ACHN (cell line): ENCODE results near the gene EFCAB12.
"Not testable (repeated sequence)": the region's sequence is repeated elsewhere in the genome, so short reads cannot be mapped to it uniquely, and the experiment has no call there.

Source experiments
- DNase-seq: peaks from one replicate; pipeline ENCODE4 v3.0.0-alpha.2; 2015
- in situ Hi-C: cut with HindIII; loops from 2 replicates; pipeline ENCODE4 v1.10.0; 2017; ENCODE audit warnings: low sequenced_read_pairs, low pct_ligation_motif_present, low pct_unique_long_range_greater_than_20kb

Gene EFCAB12

DNA sequence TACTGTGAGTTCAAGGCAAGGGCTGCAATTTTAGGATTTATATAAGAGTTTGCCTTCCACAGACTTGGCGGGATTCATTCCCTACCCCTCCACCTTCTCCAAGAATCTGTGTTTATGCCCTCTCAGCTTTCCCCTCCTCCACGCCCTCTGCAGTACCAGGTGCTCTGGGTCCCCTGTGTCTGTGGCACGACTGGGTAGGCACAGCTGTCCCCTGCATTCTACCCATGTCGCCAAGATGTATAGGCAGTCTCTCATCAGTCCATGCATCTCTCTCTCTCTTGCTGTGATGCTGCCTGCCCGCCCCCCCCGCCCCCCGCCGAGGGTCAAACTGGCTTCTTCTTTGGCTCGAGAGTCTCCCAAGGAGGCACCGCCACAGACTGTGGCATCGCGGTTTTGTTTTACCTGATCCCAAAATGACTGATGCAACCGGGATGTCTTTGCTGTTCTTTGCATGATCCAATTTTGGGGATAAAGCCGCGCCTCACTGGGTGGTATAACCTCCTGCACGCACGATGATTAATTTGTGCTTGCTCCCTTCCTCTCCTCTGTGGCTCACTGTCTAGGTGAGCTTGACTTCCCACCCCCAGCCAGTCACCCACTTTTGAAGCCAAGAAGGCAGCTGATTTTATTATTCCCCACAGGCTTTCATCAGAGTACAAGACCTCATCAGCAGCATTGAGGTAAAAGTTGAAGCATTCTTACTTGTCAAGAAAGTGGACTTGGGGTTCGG is 43.7 kb downstream of the EFCAB12 start:
- no peak for DNase-seq
- in situ Hi-C loops, result no loop called here

DNA sequence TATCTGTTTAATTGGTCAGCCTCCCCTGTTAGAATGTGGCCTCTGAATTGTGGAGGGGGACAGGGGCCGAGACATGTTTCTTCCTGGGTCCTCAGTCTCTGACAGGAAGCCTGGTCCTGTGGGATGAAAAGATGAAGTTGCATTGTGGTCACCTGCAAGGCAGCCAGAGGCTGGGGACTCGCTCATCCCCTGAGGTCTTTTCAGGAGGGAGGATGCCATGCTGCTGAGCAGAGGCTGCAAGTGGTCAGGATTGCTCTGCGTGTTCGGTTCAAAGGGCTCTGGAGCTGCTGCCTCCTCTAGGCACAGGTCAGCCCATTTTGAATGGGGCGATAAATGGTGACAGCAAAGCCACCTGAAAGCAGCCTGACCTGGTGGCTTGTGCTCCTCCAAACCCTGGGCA is 44.3 kb downstream of the EFCAB12 start:
- DNase-seq, in situ Hi-C loops: not testable (repeated sequence)

DNA sequence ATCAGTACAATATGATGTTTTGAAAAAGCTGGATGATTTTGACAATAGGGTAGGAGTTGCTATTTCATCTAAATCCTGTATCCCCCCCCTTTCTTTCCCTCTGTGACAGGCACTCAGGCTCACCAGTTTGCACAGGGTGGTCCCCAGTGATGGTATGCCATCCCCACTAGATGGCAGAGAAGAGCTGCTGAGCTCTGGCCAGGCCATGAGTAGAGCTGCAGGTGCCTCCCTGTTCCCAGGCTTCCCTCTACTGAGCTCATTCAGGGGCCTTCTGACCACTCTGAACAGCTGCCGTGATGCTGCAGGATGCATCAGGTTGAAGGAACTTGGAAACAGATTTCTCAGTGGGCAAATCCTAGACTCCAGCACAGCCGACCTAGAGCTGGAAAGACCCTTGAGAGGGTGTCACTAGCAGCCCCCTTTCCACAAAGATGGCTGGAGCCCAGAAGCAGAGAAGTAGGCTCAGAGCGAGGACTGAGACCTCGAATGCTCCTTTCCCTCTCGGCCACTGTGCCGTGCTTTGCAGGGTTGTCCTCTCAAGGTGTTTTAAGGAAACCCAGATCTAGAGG is 45.1 kb downstream of the EFCAB12 start:
- peak; percentile 69 for DNase-seq
- in situ Hi-C loops, result no loop called here

DNA sequence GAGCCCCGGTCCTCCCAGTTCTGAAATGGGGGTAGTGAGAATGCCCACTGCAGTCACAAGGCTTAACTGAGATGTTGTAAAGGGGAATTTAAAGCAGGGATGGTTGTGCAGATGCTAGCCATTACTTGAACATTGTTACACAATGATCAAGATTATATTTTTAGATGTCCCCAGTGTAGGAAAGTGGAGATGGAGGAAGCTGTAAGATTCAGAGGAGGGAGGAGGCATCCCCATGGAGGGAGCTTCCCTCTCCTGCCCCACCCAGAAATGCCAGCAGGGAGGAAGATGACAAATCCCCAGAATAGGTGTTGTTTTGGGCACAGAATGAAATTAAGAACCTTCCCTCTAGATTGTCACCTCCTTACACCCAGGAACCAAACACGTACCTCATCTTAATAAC is 46.1 kb downstream of the EFCAB12 start:
- no peak for DNase-seq
- in situ Hi-C loops, result no loop called here

DNA sequence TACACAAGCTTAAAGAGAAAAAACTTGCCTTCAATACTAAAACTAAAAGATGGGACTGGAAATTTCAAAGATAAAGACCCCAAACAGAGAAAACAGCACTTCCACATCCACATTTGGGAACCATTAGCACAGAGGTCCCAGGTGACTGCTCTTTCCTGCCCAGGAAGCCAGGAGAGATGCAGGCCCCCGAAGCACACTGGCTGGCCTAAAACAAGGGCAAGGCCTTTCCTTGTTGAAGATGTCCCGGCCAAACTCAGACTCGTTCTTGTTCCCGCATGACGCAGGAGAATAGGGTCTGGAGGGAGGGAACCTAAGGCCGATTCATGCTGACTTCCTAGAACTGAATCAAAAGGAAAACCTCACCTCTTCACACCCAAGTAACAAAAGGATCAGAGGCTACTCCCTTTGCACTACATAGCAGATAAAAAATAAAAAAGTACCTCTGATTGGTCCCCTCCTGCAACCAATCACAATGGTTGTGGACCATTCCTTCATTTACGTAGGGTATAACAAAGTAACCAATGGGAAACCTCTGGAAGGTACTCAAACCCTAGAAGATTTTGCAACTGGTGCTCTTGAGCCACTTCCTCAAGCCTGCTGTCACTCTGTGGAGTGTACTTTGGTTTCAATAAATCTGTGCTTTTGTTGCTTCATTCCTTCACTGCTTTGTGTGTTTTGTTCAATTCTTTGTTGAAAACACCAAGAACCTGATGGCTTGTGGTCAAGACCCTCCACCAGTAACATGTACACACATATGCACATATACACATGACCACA is 48.7 kb downstream of the EFCAB12 start:
- in situ Hi-C loops, result no loop called here
- no peak for DNase-seq

DNA sequence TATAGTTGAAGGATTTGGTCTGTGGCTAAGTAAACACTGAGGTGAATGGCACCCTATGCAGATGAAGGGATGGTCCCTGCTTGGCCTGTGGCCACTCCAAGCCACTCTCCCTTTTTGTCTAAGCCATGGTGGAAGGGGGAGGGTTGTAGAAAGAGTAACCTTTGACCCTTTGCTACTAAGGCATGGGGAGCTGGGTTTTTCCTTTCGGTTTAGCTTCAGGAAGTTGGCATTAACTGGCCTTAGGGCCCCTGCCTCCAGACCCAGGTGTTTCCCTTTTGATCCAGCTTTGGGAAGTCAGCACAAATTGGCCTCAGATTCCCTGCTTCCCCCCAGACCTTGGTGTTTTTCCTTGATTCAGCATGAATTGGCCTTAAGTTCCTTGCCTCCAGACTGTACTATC is 49.5 kb downstream of the EFCAB12 start:
- in situ Hi-C loops, result no loop called here
- DNase-seq, result no peak

DNA sequence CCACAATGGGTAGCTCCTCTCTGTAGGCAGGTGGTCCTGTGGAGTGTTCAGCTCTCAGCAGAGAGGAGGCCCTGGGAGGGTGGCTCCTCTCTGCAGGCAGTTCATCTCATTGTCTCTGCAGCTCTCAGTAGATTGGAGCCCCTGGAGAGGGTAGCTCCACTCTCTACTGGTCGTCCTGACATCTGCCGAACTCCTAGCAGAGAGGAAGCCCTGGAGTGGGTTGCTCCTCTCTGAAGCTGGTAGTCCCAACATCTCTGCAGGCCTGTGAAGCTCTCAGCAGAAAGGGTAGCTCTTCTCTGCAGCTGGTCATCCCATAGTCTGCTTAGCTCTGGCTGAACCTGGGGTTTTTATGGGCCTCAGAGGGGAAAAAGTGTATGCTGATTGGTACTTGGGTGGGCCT is 50.8 kb downstream of the EFCAB12 start:
- no peak for DNase-seq
- in situ Hi-C loops, result no loop called here

DNA sequence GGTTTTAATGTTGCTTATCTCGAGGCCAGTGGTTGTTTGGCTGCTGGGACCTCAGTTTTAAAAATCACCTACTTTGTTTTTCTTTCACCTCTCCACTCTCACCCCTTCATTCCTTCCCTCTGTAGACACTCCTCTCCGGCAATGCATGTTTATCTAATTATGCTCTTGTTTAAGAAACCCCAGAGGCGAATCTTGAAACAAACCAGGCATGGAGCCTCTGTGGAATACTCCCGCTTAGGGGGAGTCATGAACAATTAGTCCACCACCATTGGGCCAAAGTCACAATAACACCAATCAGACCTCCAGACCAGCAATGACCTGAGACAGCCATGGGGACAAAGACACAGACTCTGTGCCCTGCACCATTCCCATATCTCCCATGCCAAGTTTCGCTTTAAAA is 53.3 kb downstream of the EFCAB12 start:
- in situ Hi-C loops, result no loop called here
- no peak for DNase-seq

DNA sequence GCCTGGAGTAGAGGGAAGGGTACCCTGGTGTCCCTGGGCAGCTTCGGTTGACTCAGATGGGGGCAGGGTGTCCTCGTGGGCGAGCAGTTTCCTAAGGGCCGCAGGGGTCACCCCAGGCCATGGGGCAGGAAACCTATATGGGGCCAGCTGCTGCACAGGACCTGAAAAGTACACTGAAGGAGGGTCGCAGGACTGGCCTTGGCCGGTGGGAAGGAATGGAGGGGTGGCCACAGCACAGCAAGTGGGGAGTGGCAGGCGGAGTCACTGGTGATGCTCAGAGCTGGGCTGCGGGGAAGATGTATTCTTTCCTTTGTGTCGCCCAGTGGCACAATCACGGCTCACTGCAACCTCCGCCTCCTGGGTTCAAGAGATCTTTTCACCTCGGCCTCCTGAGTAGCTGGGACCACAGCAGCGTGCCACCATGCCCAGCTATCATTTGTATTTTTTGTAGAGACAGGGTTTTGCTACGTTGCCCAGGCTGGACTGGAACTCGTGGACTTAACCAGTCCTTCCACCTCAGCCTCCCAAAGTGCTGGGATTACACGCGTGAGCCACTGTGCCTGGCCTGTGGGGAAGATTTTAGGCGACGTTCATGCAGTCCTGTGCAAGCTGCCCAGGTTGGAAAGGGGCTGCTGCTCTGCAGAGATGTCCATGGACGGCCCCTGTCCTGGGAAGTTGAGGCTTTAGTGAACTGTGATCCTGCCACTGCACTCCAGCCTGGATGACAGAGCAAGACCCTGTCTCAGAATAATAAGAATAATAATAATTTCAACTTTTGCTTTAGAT is 57.2 kb downstream of the EFCAB12 start:
- no peak for DNase-seq
- in situ Hi-C loops, result no loop called here

DNA sequence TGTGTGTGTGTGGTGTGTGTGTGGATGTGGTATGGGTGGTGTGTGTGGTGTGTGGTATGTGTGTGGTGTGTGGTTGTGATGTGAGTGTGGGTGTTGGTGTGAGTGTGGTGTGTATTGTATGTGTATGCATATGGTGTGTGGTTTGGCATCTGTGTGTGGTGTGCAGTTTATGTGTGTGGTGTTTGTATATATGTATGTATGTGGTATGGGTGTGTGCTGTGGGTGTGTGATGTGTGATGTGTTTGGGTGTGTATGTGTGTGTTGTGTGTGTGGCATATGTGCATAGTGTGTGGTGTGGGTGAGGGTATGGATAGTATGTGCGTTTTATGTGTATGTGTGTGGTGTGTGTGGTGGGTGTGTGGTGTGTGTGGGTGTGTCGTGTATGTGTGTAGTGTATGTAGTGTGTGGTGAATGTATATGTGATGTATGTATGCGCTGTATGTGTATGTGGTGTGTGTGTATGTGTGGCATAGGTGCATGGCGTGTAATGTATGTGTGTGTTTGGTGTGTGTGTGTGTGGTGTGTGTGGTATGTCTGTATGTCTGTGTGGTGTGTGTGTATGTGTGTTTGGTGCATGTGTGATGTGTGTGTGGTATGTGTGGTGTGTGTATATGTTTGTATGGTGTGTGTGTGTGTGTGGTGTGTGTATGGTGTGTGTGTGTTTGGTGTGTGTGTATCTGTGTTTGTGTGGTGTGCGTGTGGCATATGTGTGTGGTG is 58.0 kb downstream of the EFCAB12 start:
- in situ Hi-C loops, result no loop called here
- no peak for DNase-seq

DNA sequence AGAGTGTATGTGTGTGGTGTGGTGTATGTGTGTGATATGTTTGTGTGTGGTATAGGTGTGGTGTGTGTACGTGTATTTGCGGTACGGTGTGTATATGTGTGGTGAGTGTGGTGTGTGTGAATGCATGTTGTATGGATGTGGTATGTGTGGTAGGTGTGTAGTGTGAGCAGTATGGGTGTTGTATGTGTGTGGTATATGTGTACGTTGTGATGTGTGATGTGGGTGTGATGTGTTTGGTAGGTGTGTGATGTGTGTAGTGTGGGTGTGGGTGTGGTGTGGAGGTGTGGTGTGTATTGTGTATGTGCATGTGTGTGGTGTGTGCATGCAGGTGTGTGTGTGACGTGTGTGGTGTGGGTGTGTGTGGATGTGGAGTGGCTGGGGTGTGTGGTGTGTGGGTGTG is 58.7 kb downstream of the EFCAB12 start:
- DNase-seq, result no peak
- in situ Hi-C loops, result no loop called here

DNA sequence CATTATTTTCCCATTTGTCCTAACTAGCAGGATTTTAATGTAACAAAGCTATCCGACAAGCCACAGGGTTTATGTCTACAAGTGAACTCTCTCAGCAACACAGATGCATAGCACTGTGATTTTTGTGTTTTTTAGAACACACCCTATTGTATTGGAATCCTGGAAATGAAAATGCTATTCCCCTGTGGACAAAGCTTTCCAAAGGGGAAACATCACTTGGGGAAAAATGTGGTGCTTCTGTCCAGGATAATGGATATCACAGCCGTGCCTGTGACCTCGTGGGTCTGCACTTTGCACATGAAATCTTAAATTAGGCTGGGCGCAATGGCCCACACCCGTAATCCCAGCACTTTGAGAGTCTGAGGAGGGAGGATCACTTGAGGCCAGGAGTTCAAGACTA is 60.6 kb downstream of the EFCAB12 start:
- no peak for DNase-seq
- in situ Hi-C loops, result no loop called here

DNA sequence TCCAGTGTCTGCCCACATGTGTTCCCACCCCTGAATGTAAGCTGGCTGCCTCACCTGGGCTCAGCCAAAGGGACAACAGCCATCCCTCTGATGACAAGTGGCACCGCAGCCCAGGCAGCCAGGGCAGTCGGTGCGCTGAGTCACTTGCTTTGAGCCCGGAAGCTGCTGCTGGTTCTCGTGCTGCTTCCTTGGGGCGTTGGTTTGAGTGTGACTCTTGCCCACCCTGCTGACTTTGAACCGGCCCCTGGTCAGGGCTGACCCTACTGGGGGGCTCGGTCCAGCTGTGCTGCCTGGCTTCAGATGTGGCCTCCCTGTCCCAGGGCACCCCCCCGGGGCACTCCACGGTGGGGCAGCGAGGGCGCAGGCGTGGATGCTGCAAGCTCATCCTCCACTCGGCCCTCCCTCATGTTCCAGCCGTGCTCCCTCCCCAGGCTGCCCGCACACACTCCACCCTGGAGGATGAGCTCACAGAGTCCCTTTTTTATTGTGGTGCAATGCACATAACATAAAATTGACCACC is 62.1 kb downstream of the EFCAB12 start:
- in situ Hi-C loops, result no loop called here
- no peak for DNase-seq

DNA sequence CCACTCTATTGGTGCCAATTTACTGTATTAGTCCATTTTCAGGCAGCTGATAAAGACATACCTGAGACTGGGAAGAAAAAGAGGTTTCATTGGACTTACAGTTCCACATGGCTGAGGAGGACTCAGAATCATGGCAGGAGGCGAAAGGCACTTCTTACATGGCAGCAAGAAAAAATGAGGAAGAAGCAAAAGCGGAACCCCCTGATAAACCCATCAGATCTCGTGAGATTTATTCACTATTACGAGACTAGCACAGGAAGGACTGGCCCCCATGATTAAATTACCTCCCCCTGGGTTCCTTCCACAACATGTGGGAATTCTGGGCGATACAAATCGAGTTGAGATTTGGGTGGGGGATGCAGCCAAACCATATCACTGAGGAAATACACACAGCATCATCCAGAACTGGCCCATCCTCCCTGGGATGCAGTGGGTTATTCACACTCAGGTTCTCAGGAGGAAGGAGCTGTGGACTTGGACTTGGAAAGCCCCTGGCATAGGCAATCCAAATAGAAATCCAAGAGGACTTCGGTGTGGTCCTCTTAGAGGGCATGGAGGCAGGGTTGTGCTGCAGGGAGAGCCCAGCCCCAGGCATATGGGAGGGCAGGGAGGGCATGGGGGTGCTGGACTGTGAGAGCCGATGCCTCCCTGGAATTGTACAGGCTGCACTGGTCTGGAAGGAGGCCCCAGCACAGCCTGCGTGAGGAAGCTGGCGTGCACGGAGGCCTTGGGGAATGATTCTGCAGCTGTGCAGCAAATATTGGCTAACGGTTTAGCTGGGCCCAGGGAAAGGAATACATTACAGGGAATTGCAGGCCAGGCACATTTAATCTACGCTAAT is 62.9 kb downstream of the EFCAB12 start:
- DNase-seq, result no peak
- in situ Hi-C loops, result no loop called here

DNA sequence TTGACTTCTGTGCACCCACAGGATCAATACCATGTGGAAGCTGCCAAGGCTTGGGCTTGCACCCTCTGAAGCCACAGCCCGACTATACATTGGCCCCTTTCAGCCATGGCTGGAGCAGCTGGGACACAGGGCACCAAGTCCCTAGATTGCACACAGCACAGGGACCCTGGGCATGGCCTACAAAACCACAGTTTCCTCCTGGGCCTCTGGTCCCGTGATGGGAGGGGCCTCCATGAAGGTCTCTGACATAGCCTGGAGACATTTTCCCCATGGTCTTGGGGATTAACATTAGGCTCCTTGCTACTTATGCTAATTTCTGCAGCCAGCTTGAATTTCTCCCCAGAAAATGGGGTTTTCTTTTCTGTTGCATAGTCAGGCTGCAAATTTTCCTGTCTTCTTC is 63.6 kb downstream of the EFCAB12 start:
- DNase-seq, in situ Hi-C loops: not testable (repeated sequence)

DNA sequence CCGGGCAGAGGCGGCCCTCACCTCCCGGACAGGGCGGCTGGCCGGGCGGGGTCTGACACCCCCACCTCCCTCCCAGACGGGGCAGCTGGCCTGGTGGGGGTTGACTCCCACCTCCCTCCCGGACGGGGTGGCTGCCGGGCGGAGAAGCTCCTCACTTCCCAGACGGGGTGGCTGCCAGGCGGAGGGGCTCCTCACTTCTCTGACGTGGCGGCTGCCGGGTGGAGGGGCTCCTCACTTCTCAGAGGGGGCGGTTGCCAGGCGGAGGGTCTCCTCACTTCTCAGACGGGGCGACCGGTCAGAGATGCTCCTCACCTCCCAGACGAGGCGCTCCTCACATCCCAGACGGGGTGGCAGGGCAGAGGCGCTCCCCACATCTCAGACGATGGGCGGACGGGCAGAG is 65.1 kb downstream of the EFCAB12 start:
- DNase-seq, in situ Hi-C loops: not testable (repeated sequence)

DNA sequence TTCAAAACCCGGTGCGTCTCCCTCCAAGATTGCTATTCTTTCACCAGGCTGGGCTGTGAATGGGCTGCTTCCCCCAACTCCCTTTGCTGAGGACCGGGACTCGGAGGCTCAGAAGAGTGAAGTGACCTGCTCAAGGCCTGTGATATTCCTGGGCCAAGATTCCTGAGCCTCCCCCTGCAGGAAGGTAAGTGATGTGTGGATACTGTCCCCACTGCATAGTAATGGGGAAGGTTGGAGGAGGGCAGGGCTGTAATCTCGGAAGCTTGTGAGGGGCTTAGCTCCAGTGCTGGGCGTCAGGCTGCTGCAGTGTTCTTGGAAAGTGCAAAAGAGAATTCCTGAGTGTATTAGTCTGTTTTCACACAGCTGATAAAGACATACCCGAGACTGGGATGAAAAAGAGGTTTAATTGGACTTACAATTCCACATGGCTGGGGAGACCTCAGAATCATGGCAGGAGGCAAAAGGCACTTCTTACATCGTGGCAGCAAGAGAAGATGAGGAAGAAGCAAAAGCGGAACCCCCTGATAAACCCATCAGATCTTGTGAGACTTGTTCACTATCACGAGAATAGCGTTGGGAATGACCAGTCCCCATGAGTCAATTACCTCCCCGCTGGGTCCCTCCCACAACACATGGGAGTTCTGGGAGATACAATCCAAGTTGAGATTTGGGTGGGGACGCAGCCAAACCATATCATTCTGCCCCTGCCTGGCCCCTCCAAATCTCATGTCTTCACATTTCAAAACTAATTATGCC is 67.6 kb downstream of the EFCAB12 start:
- no peak for DNase-seq
- in situ Hi-C loops, result no loop called here
